Natural killer cell (primary cell): ENCODE measurements around the gene MUC12. TPM values are rescaled to one million over a fixed set of nuclear protein-coding genes. Genes with fewer than 3 reads are reported as not detected.

ENCODE experiments used
- ATAC-seq, 3 donors: fragments of 150-1000 bp in 2 of 3; fragments of 200-7000 bp in 1 of 3; cut with Tn5 transposase; 1 replicate in 1 of 3; 2 replicates in 2 of 3; pipeline ENCODE4 v1.10.0; 2021; ENCODE audit warnings: mild to moderate bottlenecking in 2 of 3, moderate library complexity in 2 of 3
- DNase-seq, 2 donors: peaks; one replicate each; pipeline versions ENCODE4 v3.0.0 to v3.0.0-alpha.2; 2013 to 2021; ENCODE audit warnings: mixed read lengths in 1 of 2
- H3K27ac ChIP-seq: one replicate; pipeline ENCODE4 v1.5.1; 2013; ENCODE audit warnings: mild to moderate bottlenecking, low read length
- H3K27me3 ChIP-seq: one replicate; pipeline ENCODE4 v1.6.1; 2013; ENCODE audit warnings: low read length; ENCODE audit not compliant: control insufficient read depth, insufficient read depth
- H3K36me3 ChIP-seq: one replicate; pipeline ENCODE4 v1.6.1; 2013; ENCODE audit warnings: low read length; ENCODE audit not compliant: control insufficient read depth, insufficient read depth
- H3K4me1 ChIP-seq: one replicate; pipeline ENCODE4 v1.6.1; 2013; ENCODE audit warnings: low read length; ENCODE audit not compliant: control insufficient read depth, insufficient read depth
- H3K4me3 ChIP-seq: one replicate; pipeline ENCODE4 v1.5.1; 2013; ENCODE audit warnings: low read length
- H3K9me3 ChIP-seq: one replicate; pipeline ENCODE4 v1.6.1; 2013; ENCODE audit warnings: low read length; ENCODE audit not compliant: control insufficient read depth, insufficient read depth
- H3K27ac Mint-ChIP-seq, 2 donors: one replicate each; pipeline ENCODE4 v1.8.0; 2022; ENCODE audit warnings: mild to moderate bottlenecking in 2 of 2, mixed read lengths in 2 of 2, moderate library complexity in 1 of 2
- H3K27me3 Mint-ChIP-seq, 2 donors: one replicate each; pipeline ENCODE4 v1.8.0; 2022; ENCODE audit warnings: low read depth in 2 of 2, mixed read lengths in 2 of 2
- H3K36me3 Mint-ChIP-seq: one replicate; pipeline ENCODE4 v1.8.0; 2022; ENCODE audit warnings: mixed read lengths
- H3K4me1 Mint-ChIP-seq, 2 donors: one replicate each; pipeline ENCODE4 v1.8.0; 2022; ENCODE audit warnings: mixed read lengths in 2 of 2
- H3K4me3 Mint-ChIP-seq: one replicate; pipeline ENCODE4 v1.8.0; 2022; ENCODE audit warnings: mild to moderate bottlenecking, moderate library complexity, mixed read lengths
- H3K9me3 Mint-ChIP-seq, 2 donors: one replicate each; pipeline ENCODE4 v1.8.0; 2022; ENCODE audit warnings: mixed read lengths in 2 of 2
- CTCF ChIP-seq: fragments of 200-600 bp; IDR thresholded peaks from one replicate; pipeline ENCODE4 v1.8.0; 2022; ENCODE audit warnings: antibody characterized with exemption
- WGBS: methylation state at CpG from one replicate; pipeline ENCODE4 v1.1.7; 2013; ENCODE audit warnings: missing lambda C conversion rate; ENCODE audit not compliant: insufficient coverage; 5-methylcytosine and 5-hydroxymethylcytosine counted together
- intact Hi-C: fragments of 100-400 bp; cut with micrococcal nuclease; formaldehyde crosslinking; loops from one replicate; pipeline ENCODE4 v1.14.2; 2022
- total RNA-seq, 4 donors: library from RNA; stranded (reverse); fragments of 120-200 nt in 1 of 4; gene quantifications; one replicate each; pipeline versions ENCODE4 v1.2.3 to v1.2.4, GENCODE V29; 2013 to 2022

MUC12 gene
- total RNA-seq, 3 donors from 2014 or later (not counting 1 experiment from before 2014, with no cell fraction given): 1.2 to 4.6 TPM; not detected in 1

GRCh38 chr7:100946766-100947365, 22.5 kb upstream of the MUC12 start:
- ATAC-seq: no peak
- Histone ChIP-seq H3K27me3 (no peaks in the 10 kb centered on the region), H3K9me3 (no peaks in the 10 kb centered on the region), H3K4me3 (no peak overlapping the region), H3K36me3 (no peaks in the 10 kb centered on the region), H3K27ac (no peak overlapping the region), H3K4me1 (no peaks in the 10 kb centered on the region)
- Mint-ChIP-seq H3K36me3 (no peaks in the 10 kb centered on the region), H3K9me3 (no peaks in the 10 kb centered on the region), H3K4me3 (no peak overlapping the region), H3K27ac (no peak overlapping the region), H3K4me1 (peaks cover 0 to 5% of the 10 kb centered on the region in 2 donors), H3K27me3 (peaks cover 19 to 27% of the 10 kb centered on the region in 2 donors)
- DNase-seq: no peak
- no peak for TF ChIP-seq CTCF
- WGBS: 76% methylated on average over 10 of the region's 11 CpGs
- intact Hi-C loops: no loop called here

- ATAC-seq: no peak
- Mint-ChIP-seq H3K27me3 (peaks cover 19 to 25% of the 10 kb centered on the region in 2 donors), H3K4me1 (peaks cover 0 to under 1% of the 10 kb centered on the region in 2 donors), H3K27ac (no peak overlapping the region), H3K4me3 (no peak overlapping the region), H3K36me3 (no peaks in the 10 kb centered on the region), H3K9me3 (no peaks in the 10 kb centered on the region)
- no peaks in the 10 kb centered on the region for H3K4me1 ChIP-seq
- intact Hi-C loops: no loop called here
- 86% methylated on average over 4 of the region's 5 CpGs for WGBS
- no peaks in the 10 kb centered on the region for H3K27me3 ChIP-seq
- H3K4me3 ChIP-seq: no peak overlapping the region
- no peak for DNase-seq
- H3K9me3 ChIP-seq: no peaks in the 10 kb centered on the region
- no peak overlapping the region for H3K27ac ChIP-seq
- no peaks in the 10 kb centered on the region for H3K36me3 ChIP-seq
- no peak for TF ChIP-seq CTCF
Observed at GRCh38 chr7:100947792-100948191, 21.6 kb upstream of the MUC12 start.

GRCh38 chr7:100949227-100949932, 20.0 kb upstream of the MUC12 start, which contains the start of gene MUC3A:
TSS of gene MUC3A (plus strand) at chr7:100949534. CDS start at chr7:100949625, 91 bp downstream.
- no peaks in the 10 kb centered on the region for H3K4me1 ChIP-seq
- H3K27me3 Mint-ChIP-seq: peaks cover 19 to 21% of the 10 kb centered on the region in 2 donors
- no peaks in the 10 kb centered on the region for H3K9me3 Mint-ChIP-seq
- no peak for TF ChIP-seq CTCF
- H3K36me3 ChIP-seq: no peaks in the 10 kb centered on the region
- H3K4me3 ChIP-seq: no peak within 1 kb of the TSS
- 20% methylated on average over 24 of the region's 24 CpGs for WGBS
- H3K27ac ChIP-seq: no peak within 1 kb of the TSS
- no peak within 1 kb of the TSS for H3K27ac Mint-ChIP-seq
- no peak within 1 kb of the TSS for H3K4me3 Mint-ChIP-seq
- no peaks in the 10 kb centered on the region for H3K4me1 Mint-ChIP-seq
- H3K9me3 ChIP-seq: no peaks in the 10 kb centered on the region
- no peaks in the 10 kb centered on the region for H3K27me3 ChIP-seq
- DNase-seq (no peak), ATAC-seq (no peak)
- intact Hi-C loops: loop anchor here (1.0 kb wide), 1 partner anchor 26 kb away; no protein-coding TSS in a partner anchor
- H3K36me3 Mint-ChIP-seq: no peaks in the 10 kb centered on the region
